Fibroblast of peridontal ligament (primary cell): ENCODE results near the gene PSRC1.
"Not testable (repeated sequence)": the region's sequence is repeated elsewhere in the genome, so short reads cannot be mapped to it uniquely, and the experiment has no call there.

Source experiments
- DNase-seq: peaks from one replicate; pipeline ENCODE4 v3.0.0-alpha.2; 2010; ENCODE audit errors: extremely low read depth

PSRC1 gene

DNA sequence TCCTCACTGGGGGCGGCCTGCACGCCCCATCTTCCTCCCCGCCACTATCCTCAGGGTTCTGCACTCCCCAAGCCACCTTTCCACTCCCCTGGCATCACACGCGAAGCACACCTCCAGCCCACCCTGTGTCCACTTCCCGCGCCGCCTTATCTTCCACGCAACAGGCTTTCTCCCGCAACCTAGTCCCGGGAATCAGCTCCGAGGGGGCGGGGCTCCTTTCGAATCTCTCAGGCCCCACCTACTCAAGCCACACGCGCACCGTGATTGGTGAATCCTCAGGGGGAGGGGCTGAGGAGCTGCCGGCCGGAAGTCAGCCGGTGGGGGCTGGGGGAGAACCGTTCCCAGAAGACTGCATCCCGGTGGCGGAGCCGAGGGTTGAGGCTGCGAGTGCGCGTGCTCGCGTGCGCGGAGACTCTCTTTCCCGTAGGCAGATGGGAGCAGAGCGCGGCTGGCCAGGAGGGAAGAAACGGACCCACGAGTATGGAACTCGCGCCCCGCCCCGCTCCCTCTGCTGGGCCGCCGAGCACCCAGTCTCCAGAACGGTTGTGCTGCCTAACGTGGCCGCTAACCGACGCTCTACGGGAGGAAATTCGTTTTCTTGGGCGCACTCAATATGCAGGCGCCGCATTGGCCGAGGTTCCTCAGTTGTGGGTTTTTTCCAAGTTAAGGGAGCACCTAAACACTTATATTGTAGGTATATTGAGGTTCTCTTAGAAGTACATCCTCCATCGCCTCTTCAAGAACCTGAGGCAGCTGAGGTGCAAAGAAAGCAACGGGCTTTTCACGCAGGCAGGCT, at the start of gene PSRC1:
Gene PSRC1 (minus strand): TSS at position 194 of the 796 bp plus-strand sequence.
- peak; percentile 94 for DNase-seq

DNA sequence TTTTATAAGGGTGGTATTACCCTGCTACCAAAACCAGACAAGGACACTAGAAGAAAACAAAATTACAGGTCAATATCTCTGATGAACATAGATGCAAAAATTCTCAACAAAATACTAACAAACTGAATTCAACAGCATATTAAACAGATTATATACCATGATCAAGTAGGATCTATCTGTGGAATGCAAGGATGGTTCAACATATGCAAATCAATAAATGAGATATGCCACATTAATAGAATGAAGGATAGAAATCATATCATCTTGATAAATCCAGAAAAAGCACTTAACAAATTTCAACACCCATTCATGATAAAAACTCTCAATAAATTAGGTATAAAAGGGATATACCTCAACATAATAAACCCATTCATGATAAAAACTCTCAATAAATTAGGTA, 48.2 kb upstream of the PSRC1 start:
- DNase-seq, result no peak

DNA sequence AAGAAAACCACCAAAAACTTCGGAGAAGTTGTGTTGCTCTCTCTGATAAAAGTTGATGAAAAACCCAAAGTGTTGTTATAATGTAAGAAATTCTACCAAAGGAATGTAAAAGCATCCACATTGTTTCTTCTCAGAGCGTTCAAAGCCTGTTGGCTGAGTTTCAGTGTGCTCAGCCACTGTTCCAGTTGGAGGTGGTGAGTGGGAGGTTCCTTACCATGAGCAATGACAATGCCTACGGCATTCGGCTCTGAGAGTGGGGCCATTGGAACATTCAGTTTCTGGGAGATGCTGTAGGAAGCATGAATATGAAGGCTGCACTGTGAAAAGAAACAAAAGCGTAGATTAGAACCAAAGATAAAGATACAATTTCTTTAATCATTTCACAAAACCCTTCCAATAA, 44.3 kb upstream of the PSRC1 start:
- no peak for DNase-seq

DNA sequence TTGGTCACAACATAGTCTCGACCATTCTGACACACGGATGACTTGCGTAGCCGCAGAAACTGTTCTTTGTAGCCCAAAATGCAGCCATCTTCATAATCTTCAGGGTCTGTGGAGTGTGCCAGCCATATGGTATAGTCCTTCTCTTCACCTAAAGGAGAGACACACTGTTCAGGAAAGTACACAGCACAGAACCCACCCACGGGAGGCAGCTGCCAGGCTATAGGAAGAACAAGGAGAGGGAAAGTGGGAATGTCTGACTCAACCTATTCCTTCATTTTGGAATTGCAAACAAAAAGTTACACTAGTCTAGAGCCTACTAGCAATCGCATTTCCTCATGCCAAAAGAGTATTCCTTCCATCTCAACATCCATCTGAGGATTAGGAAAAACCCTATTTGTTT, 40.0 kb upstream of the PSRC1 start:
- DNase-seq, result no peak

DNA sequence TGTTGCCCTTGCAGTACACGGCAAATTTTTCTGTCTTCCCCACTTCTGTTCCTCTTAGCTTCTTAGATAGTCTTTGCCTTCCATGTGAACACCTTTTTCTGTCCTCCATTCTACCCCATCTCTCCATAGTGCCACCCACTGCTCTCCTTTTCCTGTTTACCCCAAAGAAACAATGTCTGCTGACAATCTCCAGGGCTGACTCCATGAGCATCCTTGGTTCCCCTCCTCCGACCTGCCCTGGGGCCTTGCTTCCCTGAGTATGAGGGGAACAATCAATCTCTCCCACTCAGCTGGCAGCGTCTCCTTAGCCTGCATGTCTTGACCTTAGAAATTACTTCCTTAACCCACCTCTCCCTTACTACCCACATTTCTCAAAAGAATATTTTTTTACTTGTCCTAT, 36.2 kb upstream of the PSRC1 start:
- DNase-seq, result no peak

DNA sequence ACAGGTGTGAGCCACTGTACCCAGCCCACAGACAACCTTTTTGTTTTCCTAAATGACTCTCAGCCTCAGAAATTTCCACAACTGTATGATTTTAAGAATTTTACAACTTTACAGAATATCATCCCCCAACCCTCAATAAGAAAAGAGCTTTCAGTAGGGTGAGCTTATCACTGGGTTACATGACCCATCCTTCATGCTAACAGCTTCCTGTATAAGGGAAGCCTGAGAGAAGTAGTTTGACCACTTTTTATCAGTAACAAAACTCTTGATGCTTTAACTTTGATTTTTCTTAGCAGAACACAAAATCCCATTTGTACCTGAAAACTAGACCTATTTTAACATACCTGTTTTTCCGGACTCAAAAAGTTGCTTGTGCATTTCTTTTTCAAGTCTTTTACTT, 33.6 kb upstream of the PSRC1 start:
- DNase-seq, result no peak

DNA sequence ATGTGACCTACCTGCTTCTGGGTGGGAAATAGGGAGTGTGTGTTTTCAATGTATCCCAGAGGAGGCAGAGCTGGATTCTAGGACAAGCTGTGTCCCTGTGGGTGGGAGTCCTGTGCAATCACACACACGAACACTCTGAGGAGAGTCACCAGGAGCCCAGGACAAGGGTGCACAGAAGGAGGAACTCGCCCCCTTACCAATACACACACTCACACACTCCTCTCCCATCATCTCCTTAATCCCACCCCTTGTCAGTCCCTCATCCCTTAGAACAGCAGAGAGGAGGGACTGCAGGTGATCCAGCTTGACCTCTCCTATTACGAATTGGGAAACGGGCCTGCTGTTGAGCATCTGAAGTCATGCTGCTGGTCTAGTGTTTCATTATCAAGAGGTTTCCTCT, 32.3 kb upstream of the PSRC1 start:
- DNase-seq, result no peak

DNA sequence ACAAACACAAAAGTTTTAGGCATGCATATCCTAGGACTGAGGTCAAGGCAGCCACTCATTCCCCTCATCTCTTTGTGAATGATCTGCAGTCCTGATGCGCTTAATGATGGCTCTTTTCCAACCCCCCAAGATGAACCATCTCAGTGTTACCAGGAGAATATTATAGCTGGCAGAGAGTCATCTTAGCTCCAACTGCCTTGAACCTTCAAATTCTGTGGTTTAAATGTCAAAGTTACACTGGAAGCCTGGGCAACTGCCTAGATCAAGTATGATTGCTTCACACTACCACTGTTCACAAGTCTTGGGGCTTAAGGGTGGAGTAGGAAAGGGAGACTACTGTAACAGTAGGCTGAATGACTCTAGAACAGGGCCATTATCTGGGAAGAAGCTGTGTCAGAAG, 31.9 kb upstream of the PSRC1 start:
- DNase-seq, result peak; percentile 78

DNA sequence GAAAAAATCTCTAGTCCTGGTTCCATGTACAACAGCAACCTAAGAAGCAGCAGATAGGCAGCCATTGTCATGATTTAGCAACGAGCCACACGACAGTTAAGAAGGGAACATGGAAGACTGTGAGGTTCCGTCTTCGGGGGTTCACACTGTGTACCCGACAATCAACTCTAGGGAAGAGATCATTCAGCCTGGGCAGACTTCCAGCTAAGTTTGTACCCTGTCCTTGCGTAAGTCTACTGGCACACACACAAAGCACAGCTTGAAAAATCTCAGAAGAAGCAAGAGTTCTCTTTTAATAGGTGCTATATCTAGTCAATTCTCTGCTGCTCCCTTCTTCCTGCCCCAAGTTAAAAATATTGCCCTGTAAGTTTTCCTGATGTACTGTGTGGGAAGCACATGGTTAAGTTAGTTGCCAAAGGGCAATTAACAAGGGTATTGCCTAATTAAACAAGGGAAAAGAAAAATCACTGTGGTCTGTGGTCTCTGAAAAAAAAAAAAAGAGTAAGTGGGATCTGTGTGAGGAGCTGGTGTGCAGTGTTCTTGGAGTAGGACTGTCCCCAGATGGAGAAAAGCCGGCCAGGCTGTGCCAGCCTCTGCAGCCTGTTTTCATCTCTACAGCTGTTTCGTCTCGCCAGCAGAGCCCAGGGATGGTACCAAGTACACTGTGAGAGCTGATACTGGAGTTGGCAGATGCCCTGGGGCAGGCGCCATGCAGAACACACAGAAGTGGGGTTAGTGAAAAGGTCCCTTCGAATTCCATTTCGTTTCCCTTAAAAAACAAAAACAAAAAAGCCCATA, 30.2 kb upstream of the PSRC1 start:
- DNase-seq, result peak; percentile 14

DNA sequence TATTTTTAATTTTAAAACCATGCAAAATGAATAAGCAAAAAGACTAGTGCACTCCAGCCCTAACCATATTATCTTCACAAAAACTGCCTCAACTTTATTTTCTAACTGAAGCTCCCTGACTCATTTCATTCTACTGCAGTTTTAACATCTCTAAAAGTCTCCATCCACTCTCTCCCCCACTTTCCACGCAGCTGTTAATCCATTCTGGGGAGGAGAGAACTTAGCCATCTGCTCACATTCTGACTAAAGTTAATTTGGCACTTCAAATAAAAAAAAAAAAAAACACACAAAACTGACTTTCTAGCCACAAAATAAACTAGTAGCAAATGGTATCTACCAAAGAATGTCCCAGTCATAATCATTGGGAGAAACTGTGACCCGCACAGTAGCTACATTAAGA, 29.3 kb upstream of the PSRC1 start:
- DNase-seq, result no peak

DNA sequence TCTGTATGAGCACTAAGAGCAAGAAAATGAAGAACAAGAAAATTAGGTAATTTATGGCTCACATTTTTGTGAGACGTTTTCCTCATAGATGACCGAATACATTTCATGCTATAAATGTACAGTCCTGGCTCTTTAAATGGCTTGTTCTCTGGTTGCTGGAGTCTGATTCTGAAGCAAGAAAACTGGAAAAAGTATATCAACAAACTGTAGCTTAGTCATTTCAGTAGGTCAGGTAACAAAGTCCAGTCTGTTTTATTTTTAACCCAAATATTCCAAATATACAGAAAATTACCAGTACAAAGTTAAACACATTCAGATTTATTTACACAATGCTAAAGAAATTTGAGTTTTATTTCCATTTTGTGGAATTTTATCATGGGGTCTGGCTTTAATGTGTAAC, 26.4 kb upstream of the PSRC1 start:
- DNase-seq, result peak; percentile 35

DNA sequence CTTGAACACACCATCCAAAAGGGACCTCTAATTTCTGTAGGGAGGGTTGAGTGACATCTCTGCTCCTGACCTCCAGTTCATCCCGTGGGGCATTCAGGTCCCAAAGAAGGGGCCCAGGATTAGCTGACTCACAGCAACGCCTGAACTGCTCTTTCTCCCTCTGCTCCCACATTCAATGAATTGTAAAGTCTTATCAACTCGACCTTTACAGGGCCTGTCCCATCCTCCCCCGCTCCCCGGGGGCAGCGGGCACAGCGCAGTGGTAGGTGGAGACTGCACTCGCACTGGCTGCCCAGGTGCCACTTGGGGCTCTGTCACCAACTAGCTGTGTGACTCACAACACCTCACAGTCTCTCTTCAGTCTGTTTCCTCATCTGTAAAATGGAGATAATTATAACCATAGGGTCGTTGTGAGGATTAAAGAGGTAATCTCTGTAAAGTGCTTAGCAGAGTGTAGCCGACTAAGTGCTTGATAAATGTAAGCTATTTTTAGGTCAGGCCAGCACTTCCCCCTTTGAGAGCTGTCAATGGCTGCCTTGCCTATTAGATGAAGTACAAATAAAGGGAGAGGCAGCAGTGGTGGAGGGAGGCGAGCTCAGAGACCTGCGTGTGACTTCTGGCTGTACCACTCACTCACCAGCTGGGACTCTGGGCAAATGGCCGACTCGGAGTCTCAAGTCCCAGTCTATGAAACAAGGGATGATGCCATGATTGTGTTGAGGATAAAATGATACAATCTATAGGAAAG, 24.5 kb upstream of the PSRC1 start:
- no peak for DNase-seq

DNA sequence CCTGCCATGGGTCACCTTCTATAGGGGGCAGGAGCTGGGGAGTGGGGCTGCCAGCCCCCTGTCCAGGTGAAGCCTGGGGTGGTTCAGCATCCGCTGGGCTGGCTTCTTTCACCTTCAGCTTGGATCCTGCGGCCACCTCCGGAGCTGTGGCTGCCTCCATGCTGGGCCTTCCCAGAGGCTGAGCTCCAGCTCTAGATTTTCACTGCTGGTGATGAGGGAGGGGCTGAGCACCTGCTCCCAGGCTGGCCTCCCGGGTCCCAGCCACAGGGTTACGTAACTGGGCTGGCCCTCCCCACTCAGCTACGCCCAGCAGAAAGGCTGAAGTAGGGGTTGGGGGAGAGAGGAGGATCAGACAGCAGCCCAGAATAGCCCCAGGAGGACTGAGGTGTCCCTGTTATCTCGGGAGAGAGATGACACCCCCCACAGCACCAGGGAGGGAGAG, 23.9 kb upstream of the PSRC1 start, which contains the start of gene MYBPHL:
Gene MYBPHL (minus strand): TSS at position 180 of the 442 bp plus-strand sequence. CDS start 20 bp downstream, at position 160.
- DNase-seq, result no peak

DNA sequence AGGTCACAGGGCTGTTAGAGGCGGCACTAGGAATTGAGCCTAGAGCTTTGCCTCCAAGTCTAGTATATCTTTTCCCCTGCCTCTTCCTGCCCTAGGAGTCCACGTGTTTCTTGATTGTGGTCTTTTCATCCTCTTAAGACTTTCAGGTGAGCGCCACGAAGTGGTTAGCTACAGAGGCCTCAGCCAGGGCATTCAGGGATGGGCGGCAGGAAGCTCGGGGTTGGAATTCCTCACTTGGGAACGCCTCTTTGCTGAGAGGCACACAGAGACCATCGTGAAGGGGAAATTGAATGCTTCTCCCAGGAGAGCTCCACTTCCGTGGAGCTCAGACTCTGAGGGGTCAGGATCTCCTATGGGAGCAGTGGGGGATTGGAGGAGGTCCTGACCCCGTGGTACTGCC, 23.0 kb upstream of the PSRC1 start:
- DNase-seq, result not testable (repeated sequence)

DNA sequence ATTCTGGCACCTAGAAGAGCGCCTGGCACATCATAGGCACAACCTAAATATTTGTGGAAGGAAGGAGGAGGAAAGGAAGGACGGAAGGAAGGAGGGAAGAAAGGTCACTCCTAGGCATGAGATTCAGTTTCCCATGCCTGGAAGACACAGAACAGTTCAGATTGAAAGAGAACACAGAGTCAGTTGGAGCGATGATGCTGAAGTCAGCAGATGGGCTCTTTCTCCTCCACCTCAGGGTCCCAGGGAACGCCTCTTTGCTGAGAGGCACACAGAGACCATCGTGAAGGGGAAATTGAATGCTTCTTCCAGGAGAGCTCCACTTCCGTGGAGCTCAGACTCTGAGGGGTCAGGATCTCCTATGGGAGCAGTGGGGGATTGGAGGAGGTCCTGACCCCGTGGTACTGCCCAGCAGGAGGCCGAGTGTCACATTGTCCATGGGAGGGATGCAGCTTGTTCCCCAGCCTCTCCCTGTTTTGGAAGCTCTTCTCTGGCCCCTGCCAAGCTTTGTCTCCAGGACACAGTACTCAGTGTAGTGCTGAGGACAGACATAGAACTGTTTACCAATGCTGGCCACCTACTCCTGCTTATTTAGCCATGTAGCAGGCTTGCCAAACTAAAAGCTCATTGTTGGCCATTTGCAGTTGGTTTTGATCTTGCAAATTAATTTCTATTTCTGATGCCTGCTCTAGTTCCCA, 21.4 kb upstream of the PSRC1 start:
- DNase-seq, result no peak

DNA sequence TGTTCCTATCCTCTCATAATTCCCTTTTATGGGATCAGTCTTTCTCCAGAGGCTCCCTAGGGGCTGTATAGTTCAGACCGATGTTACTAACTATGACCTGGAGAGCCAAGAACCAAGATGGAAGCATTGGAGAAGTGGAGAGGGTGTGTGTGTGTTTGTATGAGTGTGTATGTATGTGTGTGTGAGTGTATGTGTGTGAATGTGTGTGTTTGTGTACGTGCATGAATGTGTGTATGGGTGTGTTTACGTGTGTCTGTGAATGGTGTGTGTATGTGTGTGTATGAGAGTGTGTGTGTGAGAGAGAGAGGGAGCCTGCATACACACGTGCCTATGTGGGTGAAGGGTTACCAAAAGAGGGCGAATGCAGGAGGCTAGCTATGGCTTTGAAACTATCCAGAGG, 18.9 kb upstream of the PSRC1 start:
- no peak for DNase-seq

DNA sequence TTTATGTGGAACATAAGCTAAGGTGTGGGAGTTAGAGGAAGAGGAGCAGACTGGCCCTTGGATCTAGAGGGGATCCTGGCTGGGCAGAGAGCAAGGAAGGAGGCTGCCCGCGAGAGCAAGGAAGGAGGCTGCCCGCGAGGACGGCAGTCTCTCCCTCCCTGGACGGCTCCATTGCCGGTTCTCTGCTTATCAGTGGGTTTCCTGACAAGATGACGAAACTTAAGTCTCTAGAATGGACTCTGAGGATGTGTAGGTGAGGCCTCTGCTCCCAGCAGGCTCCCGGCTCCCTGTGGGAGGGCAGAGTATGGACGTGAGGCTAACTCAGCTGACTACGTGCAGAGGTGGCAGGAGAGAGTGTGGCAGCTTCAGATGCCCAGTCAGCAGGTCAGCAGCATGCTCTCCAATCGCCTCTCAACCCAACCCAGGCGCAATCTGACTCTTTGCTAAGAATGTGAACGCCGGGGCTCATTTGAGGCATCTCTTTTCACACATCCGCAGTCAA, 17.8 kb upstream of the PSRC1 start:
- no peak for DNase-seq

DNA sequence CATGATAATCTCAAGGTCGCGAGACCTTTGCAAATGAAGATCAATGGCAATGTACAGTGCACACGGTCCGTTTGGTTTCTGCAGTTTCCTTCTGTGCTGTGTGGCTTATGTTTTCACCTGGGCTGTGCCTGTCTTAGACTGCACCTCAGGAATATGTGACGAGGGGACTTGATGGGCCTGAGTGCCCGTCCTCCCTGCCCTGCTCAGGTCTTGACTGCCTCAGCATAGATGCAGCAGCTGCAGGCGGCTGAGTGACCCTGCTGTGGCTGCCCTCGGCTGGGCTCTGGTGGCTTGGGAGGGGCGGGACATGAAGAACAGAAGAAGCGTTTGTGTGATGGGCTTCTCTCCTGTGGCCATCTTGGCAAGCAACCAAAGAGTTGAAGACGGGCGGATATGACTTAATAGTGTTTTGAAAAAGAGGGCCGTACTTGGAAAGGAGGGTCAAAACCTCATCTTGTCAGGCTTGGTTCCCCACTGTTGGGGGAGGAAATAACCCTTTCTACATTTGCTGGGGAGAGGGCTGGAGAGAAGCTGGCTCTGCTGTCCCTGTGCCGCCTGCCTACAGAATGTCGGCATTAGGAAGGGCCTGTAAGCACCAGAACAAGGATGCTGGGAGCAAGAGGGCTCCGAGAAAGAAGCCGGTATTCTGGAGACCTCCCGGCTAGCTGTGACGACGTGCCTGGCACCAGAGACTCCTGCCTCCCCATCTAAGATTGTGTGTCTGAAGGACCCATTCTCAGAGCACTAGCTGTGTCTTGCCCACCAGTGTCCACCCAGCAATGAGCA, 16.8 kb upstream of the PSRC1 start:
- DNase-seq, result peak; percentile 60

DNA sequence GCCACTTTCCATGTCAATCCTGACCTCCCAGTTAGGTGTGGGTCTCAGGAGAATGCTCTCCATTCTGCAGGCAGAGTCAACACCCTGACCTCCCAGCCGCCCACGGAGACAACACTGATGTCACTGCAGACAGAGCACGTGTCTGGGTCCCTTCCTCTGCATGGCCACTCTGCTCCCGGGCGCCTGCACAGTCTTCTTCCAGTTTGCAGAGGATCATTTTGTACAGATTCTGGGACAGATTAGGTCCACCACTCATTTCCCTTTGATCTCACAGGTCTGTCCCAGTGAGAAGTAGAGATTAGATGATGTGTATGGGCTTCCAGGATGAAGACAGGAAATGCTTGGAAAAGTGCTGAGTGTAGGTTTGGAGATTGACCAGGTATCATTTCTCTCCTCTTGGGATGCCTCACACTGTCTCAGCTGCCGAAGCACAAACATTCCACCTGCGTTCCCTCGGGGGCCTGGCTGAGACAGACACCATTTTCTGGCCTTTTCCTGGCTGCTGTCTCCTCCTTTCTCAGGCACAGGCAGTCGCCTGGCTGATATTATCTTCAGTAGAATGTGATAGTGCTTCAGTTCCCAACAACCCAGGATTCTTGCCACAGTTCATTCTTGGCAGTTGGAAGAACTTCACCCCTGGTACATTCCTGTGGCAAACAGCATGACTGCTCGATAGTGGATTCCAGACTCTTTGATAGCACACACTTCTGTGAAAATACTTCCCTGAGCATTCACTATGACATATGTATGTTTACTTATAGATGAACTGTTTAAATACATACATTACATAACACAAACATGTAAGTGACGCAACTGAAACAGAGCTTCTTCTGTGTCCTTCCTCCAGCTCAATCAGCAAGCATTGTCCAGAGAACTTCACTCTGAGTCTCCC, 16.0 kb upstream of the PSRC1 start:
- peak; percentile 89 for DNase-seq

DNA sequence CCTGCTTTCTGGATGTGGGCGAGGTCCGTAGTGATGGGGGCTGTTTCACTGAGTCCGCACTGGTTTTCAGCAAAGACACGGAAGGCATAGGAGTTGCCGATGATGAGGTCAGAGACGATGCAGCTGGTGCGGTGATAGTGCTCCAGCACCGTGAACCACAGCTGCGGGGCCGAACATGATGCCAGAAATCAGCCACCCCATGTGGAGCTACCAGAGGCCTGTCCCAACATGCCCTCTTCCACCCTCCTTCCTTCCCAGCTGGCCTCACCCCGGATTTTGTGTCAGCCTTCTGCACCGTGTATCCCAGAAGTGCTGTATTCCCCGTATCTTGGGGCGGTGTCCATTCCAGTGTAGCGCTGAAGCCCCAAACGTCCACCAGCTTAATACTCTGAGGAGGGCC, 13.8 kb upstream of the PSRC1 start:
- no peak for DNase-seq
